A549 (cell line): ENCODE measurements around the gene TPPP2. TPM values are rescaled to one million over a fixed set of nuclear protein-coding genes. Genes with fewer than 3 reads are reported as not detected.

ENCODE experiments used
- ATAC-seq, 2 experiments: fragments of 200-7000 bp in 1 of 2; fragments of >200 bp in 1 of 2; cut with Nextera tagmentation in 1 of 2; cut with Tn5 transposase in 1 of 2; 3 replicates each; pipeline versions ENCODE4 v1.8.0 to v1.9.1; 2018 to 2020; ENCODE audit warnings: mild to moderate bottlenecking in 1 of 2, moderate library complexity in 1 of 2
- CTCF ChIA-PET: fragments of 300-600 bp; sonication (Branson Sonifier 250); formaldehyde crosslinking; extraction: SDS; loops from one replicate; lab custom pipeline; 2021; ENCODE audit warnings: antibody characterized with exemption, inconsistent platforms; lab: Yijun Ruan, JAX
- POLR2A ChIA-PET: fragments of 350-600 bp; formaldehyde crosslinking; extraction: SDS; loops from one replicate; lab custom pipeline; 2021; ENCODE audit warnings: antibody characterized with exemption, inconsistent platforms; lab: Yijun Ruan, JAX
- DNase-seq, 2 experiments: peaks; one replicate each; pipeline versions ENCODE4 v3.0.0 to v3.0.0-alpha.2; 2011 to 2016; ENCODE audit warnings: low read depth in 1 of 2, low spot score in 1 of 2
- FAIRE-seq: peaks from 2 replicates; lab custom pipeline; 2011; peaks lifted over from hg19 to GRCh38; lab: Jason Lieb, UNC
- H3K27ac ChIP-seq, 2 experiments: fragments of >200 bp; sonication (Bioruptor Twin); formaldehyde crosslinking; 3 replicates each; pipeline ENCODE4 v1.5.1; 2016 to 2017
- H3K4me1 ChIP-seq: fragments of >200 bp; sonication (Bioruptor Twin); formaldehyde crosslinking; 3 replicates; pipeline ENCODE4 v1.6.1; 2016
- H3K4me2 ChIP-seq: fragments of >200 bp; sonication (Bioruptor Twin); formaldehyde crosslinking; 3 replicates; pipeline ENCODE4 v1.6.1; 2016
- H3K4me3 ChIP-seq: fragments of >200 bp; sonication (Bioruptor Twin); formaldehyde crosslinking; 3 replicates; pipeline ENCODE4 v1.5.1; 2016
- H3K9me3 ChIP-seq: fragments of >200 bp; sonication (Bioruptor Twin); formaldehyde crosslinking; 3 replicates; pipeline ENCODE4 v1.6.1; 2016
- BHLHE40 ChIP-seq: IDR thresholded peaks from 2 replicates; pipeline ENCODE4 v1.6.1; 2012; ENCODE audit warnings: low read depth, low read length, inconsistent platforms
- CBX8 ChIP-seq: fragments of 200-600 bp; sonication (generic); IDR thresholded peaks from 2 replicates; pipeline ENCODE4 v1.6.1; 2016
- ESRRA ChIP-seq: fragments of 150-350 bp; IDR thresholded peaks from 2 replicates; pipeline ENCODE4 v1.6.1; 2014; ENCODE audit warnings: mild to moderate bottlenecking, low read length, borderline replicate concordance
- FOSL2 ChIP-seq, 2 experiments: fragments of 450-650 bp in 1 of 2; fragments of >200 bp in 1 of 2; sonication (Bioruptor Twin) in 1 of 2; formaldehyde crosslinking; IDR thresholded peaks; 2 replicates each; pipeline versions ENCODE4 v1.5.0 to v1.6.1; 2016 to 2020; ENCODE audit warnings: mild to moderate bottlenecking in 1 of 2, moderate library complexity in 1 of 2
- GATA3 ChIP-seq: IDR thresholded peaks from 2 replicates; pipeline ENCODE4 v1.6.1; 2012; ENCODE audit warnings: borderline replicate concordance
- HDAC2 ChIP-seq: fragments of 200-600 bp; sonication (generic); IDR thresholded peaks from 2 replicates; pipeline ENCODE4 v1.6.1; 2016
- HOXB13 ChIP-seq: fragments of 250-450 bp; sonication (Bioruptor Pico); IDR thresholded peaks from 2 replicates; pipeline ENCODE4 v1.5.0; 2020; ENCODE audit warnings: low read depth, mild to moderate bottlenecking, moderate library complexity
- JUN ChIP-seq, 2 experiments: fragments of >200 bp; sonication (Bioruptor Twin); formaldehyde crosslinking; IDR thresholded peaks; 2 replicates in 1 of 2; 3 replicates in 1 of 2; pipeline ENCODE4 v1.6.1; 2016 to 2017
- MYC ChIP-seq: IDR thresholded peaks from 2 replicates; pipeline ENCODE4 v1.6.1; 2012; ENCODE audit warnings: mild to moderate bottlenecking, inconsistent platforms, low read length, improper control_type of control experiment, borderline replicate concordance
- NPAS2 ChIP-seq: fragments of 250-450 bp; sonication (Bioruptor Pico); IDR thresholded peaks from 2 replicates; pipeline ENCODE4 v1.8.0; 2022; ENCODE audit warnings: mild to moderate bottlenecking, moderate library complexity, borderline replicate concordance
- PHF8 ChIP-seq: fragments of 200-600 bp; sonication (generic); IDR thresholded peaks from 2 replicates; pipeline ENCODE4 v1.6.1; 2016; ENCODE audit warnings: low read depth, mild to moderate bottlenecking, antibody characterized with exemption, moderate library complexity, borderline replicate concordance
- POLR2A ChIP-seq: IDR thresholded peaks from 2 replicates; pipeline ENCODE4 v1.6.1; 2012; ENCODE audit warnings: mild to moderate bottlenecking, low read length
- RAD21 ChIP-seq, 2 experiments: fragments of >200 bp in 1 of 2; sonication (Bioruptor Twin) in 1 of 2; formaldehyde crosslinking in 1 of 2; IDR thresholded peaks in 1 of 2; conservative IDR thresholded peaks in 1 of 2; 2 replicates in 1 of 2; 3 replicates in 1 of 2; pipeline ENCODE4 v1.6.1; 2012 to 2018; ENCODE audit warnings: inconsistent platforms in 1 of 2
- RARB ChIP-seq: fragments of 250-450 bp; sonication (Bioruptor Pico); IDR thresholded peaks from 2 replicates; pipeline ENCODE4 v1.8.0; 2021; ENCODE audit warnings: mild to moderate bottlenecking, moderate library complexity
- RCOR1 ChIP-seq: fragments of 150-350 bp; IDR thresholded peaks from 2 replicates; pipeline ENCODE4 v1.6.1; 2014; ENCODE audit warnings: antibody characterized with exemption, low read length, low read depth
- RNF2 ChIP-seq: fragments of 200-600 bp; sonication (generic); IDR thresholded peaks from 2 replicates; pipeline ENCODE4 v1.6.1; 2016; ENCODE audit warnings: low read depth, mild to moderate bottlenecking, antibody characterized with exemption, moderate library complexity, borderline replicate concordance
- SMC3 ChIP-seq: fragments of >200 bp; sonication (Bioruptor Twin); formaldehyde crosslinking; IDR thresholded peaks from 3 replicates; pipeline ENCODE4 v1.6.1; 2018; ENCODE audit warnings: inconsistent platforms
- TFCP2L1 ChIP-seq: fragments of 250-450 bp; sonication (Bioruptor Pico); IDR thresholded peaks from 2 replicates; pipeline ENCODE4 v1.5.0; 2021; ENCODE audit warnings: mild to moderate bottlenecking
- ZFP36 ChIP-seq: fragments of 450-650 bp; IDR thresholded peaks from 2 replicates; pipeline ENCODE4 v1.6.1; 2014; ENCODE audit warnings: borderline replicate concordance; ENCODE audit not compliant: partially characterized antibody
- WGBS: methylation state at CpG from one replicate; pipeline ENCODE4 v1.1.6; 2017; ENCODE audit errors: missing lambda C conversion rate; 5-methylcytosine and 5-hydroxymethylcytosine counted together
- polyA plus RNA-seq, 4 experiments: library from polyadenylated mRNA; depleted of rRNA in 3 of 4; stranded (reverse); fragments of >200 nt; fragmentation: RNase III in 1 of 4; extraction: RNeasy Plus Mini Kit Qiagen cat#74134 plus additional on column Dnase treatment in 1 of 4; gene quantifications; 2 replicates in 3 of 4; 3 replicates in 1 of 4; pipeline ENCODE4 v1.2.3, GENCODE V29; 2011 to 2017
- TF ChIP-seq, protein P1 (sequence below): fragments of 150-350 bp; IDR thresholded peaks from 2 replicates; pipeline ENCODE4 v1.6.1; 2014; ENCODE audit warnings: low read depth, mild to moderate bottlenecking, low read length
- TF ChIP-seq, protein P2 (sequence below): IDR thresholded peaks from 2 replicates; pipeline ENCODE4 v1.6.1; 2012; ENCODE audit warnings: low read depth, borderline replicate concordance
- TF ChIP-seq, protein P3 (sequence below): fragments of 250-450 bp; sonication (Bioruptor Pico); IDR thresholded peaks from 2 replicates; pipeline ENCODE4 v1.5.0; 2020; ENCODE audit warnings: low read depth, mild to moderate bottlenecking, moderate library complexity
- TF ChIP-seq, protein P4 (sequence below): fragments of 450-650 bp; IDR thresholded peaks from 2 replicates; pipeline ENCODE4 v1.6.1; 2014; ENCODE audit warnings: antibody characterized with exemption
- TF ChIP-seq, protein P5 (sequence below): IDR thresholded peaks from 2 replicates; pipeline ENCODE4 v1.6.1; 2012
- TF ChIP-seq, protein P6 (sequence below): fragments of >200 bp; sonication (Bioruptor Twin); formaldehyde crosslinking; IDR thresholded peaks from 3 replicates; pipeline ENCODE4 v1.6.1; 2016

Gene TPPP2
- polyA plus RNA-seq, 2 of the 4 experiments (the other 2 are of a cell fraction), result not detected

DNA sequence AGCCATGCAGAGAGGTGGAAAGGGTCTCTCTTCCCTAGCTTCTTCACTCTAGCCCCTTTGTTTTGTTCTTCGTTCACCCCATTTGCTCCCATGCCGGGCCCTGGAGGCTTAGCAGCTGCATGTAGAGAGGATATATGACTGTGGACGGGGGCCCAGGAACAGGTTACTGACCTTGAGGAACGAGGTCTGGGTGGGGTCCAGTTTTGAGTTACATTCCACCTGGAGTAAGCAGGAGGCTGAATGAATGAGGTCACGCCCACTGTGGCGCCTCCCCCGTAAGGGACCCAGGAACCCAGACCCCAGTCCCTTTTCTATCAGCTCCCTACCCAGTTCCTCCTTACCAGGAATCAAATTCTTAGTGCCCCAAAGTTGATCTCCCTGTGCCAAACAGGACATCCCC lies 11.7 kb upstream of the TPPP2 start:
- Histone ChIP-seq H3K9me3 (no peaks in the 10 kb centered on the region), H3K4me3 (no peak overlapping the region), H3K4me2 (no peak overlapping the region), H3K27ac (no peak overlapping the region), H3K4me1 (no peaks in the 10 kb centered on the region)
- TF ChIP-seq, protein P1, sequence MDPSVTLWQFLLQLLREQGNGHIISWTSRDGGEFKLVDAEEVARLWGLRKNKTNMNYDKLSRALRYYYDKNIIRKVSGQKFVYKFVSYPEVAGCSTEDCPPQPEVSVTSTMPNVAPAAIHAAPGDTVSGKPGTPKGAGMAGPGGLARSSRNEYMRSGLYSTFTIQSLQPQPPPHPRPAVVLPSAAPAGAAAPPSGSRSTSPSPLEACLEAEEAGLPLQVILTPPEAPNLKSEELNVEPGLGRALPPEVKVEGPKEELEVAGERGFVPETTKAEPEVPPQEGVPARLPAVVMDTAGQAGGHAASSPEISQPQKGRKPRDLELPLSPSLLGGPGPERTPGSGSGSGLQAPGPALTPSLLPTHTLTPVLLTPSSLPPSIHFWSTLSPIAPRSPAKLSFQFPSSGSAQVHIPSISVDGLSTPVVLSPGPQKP, result no peak
- TF ChIP-seq BHLHE40, result no peak
- TF ChIP-seq PHF8, result no peak
- no peak for TF ChIP-seq TFCP2L1 (CRISPR knock-in tag)
- TF ChIP-seq RAD21 (conservative IDR thresholded peaks at IDR 0.05 in 1 of 2, IDR thresholded peaks at IDR 0.05 in 1 of 2), result no peak
- TF ChIP-seq ESRRA, result no peak
- TF ChIP-seq SMC3, result no peak
- TF ChIP-seq, protein P2, sequence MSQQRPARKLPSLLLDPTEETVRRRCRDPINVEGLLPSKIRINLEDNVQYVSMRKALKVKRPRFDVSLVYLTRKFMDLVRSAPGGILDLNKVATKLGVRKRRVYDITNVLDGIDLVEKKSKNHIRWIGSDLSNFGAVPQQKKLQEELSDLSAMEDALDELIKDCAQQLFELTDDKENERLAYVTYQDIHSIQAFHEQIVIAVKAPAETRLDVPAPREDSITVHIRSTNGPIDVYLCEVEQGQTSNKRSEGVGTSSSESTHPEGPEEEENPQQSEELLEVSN, result no peak
- TF ChIP-seq FOSL2 (IDR thresholded peaks at IDR 0.05), result no peak
- no peak for TF ChIP-seq FOSL2 (CRISPR knock-in tag; IDR thresholded peaks at IDR 0.05)
- TF ChIP-seq, protein P3, sequence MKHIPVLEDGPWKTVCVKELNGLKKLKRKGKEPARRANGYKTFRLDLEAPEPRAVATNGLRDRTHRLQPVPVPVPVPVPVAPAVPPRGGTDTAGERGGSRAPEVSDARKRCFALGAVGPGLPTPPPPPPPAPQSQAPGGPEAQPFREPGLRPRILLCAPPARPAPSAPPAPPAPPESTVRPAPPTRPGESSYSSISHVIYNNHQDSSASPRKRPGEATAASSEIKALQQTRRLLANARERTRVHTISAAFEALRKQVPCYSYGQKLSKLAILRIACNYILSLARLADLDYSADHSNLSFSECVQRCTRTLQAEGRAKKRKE (CRISPR knock-in tag), result no peak
- TF ChIP-seq JUN (IDR thresholded peaks at IDR 0.05), result no peak
- no peak for DNase-seq
- CTCF ChIA-PET, result interaction anchor here (0.6 to 16.3 kb wide), 13 partner anchors 13 to 388 kb away, joined by 3 to 323 read pairs (median 4); partner anchors contain the start of genes RNASE13, RNASE7, SLC39A2 and TMEM253
- 63% methylated on average over 7 of the region's 7 CpGs for WGBS
- ATAC-seq, result no peak
- no peak for FAIRE-seq
- POLR2A ChIA-PET, result interaction anchor here (0.5 kb wide), 1 partner anchor 53 kb away, joined by 3 read pairs; no protein-coding TSS in a partner anchor

DNA sequence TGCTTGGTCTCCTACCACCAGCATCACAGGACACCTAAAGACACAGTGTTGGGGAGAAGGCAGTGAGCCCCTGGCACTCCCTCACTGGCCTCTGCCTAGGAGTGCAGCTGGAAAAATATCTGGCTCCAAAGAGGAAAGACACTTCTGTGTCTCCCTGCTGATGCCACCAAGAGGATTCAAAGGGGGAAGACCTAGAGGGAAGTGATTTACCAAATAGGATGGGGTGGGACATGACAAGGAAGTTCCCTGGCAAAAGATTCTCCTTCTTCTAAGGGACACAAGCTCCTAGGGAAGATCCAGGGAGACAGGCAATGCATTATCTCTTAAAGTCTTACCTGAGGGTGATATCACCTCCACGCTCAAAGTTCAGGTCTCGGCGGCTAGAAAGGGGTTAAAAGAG lies 11.2 kb upstream of the TPPP2 start:
- ChIA-PET POLR2A (no interaction called here), CTCF (interaction anchor here (0.7 to 16.3 kb wide), 9 partner anchors 13 to 139 kb away, joined by 3 to 323 read pairs (median 185); partner anchors contain the start of genes RNASE13, RNASE7, SLC39A2 and TMEM253)
- H3K4me1 ChIP-seq, result no peaks in the 10 kb centered on the region
- WGBS, result 77% methylated on average over 3 of the region's 3 CpGs
- H3K27ac ChIP-seq, result no peak overlapping the region
- no peak for FAIRE-seq
- TF ChIP-seq, protein P4, sequence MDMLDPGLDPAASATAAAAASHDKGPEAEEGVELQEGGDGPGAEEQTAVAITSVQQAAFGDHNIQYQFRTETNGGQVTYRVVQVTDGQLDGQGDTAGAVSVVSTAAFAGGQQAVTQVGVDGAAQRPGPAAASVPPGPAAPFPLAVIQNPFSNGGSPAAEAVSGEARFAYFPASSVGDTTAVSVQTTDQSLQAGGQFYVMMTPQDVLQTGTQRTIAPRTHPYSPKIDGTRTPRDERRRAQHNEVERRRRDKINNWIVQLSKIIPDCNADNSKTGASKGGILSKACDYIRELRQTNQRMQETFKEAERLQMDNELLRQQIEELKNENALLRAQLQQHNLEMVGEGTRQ, result no peak
- TF ChIP-seq, protein P5, sequence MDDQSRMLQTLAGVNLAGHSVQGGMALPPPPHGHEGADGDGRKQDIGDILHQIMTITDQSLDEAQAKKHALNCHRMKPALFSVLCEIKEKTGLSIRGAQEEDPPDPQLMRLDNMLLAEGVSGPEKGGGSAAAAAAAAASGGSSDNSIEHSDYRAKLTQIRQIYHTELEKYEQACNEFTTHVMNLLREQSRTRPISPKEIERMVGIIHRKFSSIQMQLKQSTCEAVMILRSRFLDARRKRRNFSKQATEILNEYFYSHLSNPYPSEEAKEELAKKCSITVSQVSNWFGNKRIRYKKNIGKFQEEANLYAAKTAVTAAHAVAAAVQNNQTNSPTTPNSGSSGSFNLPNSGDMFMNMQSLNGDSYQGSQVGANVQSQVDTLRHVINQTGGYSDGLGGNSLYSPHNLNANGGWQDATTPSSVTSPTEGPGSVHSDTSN, result no peak
- TF ChIP-seq POLR2A (no peak), HOXB13 (CRISPR knock-in tag) (no peak), NPAS2 (CRISPR knock-in tag) (no peak), CBX8 (no peak), PHF8 (no peak), RARB (CRISPR knock-in tag) (no peak), ESRRA (no peak), RCOR1 (no peak), GATA3 (no peak), ZFP36 (no peak), BHLHE40 (no peak), RNF2 (no peak), MYC (no peak), HDAC2 (no peak), JUN (IDR thresholded peaks at IDR 0.05) (no peak)
- TF ChIP-seq, protein P6, sequence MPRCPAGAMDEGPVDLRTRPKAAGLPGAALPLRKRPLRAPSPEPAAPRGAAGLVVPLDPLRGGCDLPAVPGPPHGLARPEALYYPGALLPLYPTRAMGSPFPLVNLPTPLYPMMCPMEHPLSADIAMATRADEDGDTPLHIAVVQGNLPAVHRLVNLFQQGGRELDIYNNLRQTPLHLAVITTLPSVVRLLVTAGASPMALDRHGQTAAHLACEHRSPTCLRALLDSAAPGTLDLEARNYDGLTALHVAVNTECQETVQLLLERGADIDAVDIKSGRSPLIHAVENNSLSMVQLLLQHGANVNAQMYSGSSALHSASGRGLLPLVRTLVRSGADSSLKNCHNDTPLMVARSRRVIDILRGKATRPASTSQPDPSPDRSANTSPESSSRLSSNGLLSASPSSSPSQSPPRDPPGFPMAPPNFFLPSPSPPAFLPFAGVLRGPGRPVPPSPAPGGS, result no peak
- TF ChIP-seq, protein P1, result no peak
- no peak overlapping the region for H3K4me3 ChIP-seq
- H3K9me3 ChIP-seq, result no peaks in the 10 kb centered on the region
- no peak for ATAC-seq
- no peak for DNase-seq
- no peak overlapping the region for H3K4me2 ChIP-seq
